Activated T-cell treated with anti-CD3 and anti-CD28 coated beads for 24 hours (primary cell): ENCODE results near the gene ZEB2.

Experiments
- DNase-seq: peaks from one replicate; pipeline ENCODE4 v3.0.0-alpha.2; 2020; ENCODE audit warnings: low read depth

ZEB2 gene

GRCh38 chr2:144528108-144528507 lies 8.2 kb upstream of the ZEB2 start:
- no peak for DNase-seq

- DNase-seq: no peak
Observed at GRCh38 chr2:144526831-144527230, 6.9 kb upstream of the ZEB2 start.

DNA sequence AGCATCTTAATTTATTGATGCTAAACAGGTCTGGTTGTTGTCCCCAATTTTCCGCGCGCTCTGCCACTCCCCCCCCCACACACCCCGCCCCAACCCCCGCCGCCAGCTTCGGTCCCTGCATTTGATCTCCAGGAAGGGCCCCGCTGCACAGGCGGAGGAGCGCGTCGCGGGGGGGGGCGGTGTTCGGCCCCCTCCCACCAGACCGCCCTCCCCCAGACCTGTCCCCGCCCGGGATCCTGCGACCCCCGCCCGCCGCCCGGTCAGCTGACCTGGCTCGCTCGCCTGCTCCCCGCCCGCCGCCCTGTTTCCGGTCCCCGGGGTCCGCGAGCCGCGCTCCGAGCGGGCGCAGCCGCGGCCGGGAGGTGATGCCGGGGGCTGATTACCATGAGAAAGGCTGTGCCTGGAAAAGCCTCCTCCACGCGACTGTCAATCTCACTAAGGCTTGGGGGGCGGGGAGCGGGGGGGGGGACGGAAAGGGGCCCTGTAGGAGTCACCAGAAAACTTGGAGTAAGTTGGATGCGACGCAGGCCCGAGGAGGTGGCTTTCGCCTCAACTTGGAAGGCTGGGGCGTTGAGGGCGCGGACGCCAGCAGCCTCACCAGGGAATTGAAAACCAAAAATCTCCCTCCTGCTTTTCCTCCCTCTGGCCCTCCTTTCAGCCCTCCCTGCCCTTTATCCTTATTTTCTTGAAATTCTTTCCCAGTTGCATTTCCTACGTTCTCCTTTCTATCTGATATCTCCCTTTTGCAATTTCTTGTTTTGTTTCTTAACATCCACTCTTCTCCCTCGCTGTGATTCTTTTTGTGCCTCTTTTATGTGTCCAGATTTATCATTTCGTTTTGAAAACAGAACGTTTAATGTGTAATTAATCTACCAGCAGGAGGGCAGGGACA lies 4.4 kb upstream of the ZEB2 start:
- DNase-seq: no peak

- DNase-seq: no peak
Observed at GRCh38 chr2:144523596-144524117, 3.7 kb upstream of the ZEB2 start.

GRCh38 chr2:144522897-144523595 lies 3.1 kb upstream of the ZEB2 start:
- no peak for DNase-seq

GRCh38 chr2:144522176-144522896 lies 2.4 kb upstream of the ZEB2 start:
- DNase-seq: no peak

GRCh38 chr2:144521686-144522085 lies 1.8 kb upstream of the ZEB2 start:
- DNase-seq: no peak

GRCh38 chr2:144520756-144521487 lies 1.0 kb upstream of the ZEB2 start:
- DNase-seq: no peak

DNA sequence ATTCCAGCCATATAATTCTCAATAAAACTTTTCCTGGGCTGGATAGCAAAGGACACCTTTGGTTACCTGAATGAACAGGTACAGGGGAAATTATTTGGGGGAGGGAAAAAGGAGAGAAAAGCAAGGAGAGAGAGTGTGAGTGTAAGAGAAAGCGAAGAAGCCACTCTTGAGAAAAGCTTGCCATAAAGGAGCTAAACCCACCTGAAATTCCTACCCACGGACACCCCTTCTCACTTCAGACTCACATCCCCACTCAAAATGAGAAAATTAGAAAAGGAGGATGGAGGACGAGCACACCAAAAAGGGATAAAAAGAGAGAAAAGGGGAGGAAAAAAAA lies 354 bp downstream of the ZEB2 start:
- DNase-seq: no peak

DNA sequence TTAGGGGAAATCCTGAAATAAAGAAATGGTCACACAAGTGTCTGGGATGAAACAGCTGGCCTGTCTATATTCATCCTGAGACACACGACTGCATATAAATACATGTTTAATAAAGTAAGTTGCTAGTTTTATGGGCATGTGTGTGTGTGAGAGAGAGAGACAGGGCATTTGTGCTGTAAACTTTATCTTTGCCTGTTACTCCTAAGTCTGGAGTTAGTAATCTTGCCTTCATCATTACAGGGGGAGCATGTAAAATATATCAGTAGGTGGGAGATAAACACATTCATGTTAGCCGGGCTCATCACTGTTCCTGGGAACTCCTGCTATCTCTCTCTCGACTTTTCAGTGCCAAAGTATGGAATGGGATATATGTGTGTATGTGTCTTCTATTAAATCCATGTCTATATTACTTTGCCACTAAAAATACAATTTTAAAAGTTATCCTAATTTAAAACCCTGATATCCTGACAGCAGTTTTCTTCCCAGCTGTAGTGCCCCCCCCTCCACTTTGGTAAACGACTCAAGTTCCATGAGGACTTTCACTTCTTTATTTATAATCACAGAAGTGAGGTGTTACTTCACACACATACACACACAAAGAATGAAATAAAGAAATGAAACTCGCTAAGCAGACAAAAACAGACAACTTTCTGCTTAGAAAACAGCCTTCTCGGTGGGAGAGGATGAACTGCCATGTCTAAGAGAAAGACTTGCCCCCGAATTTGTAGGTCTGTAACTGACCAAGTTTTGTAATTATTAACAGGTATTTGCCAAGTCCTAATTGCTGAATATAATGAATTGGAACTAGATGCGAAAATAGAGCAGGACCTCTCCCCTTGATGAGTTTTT lies 947 bp downstream of the ZEB2 start:
- DNase-seq: no peak

DNA sequence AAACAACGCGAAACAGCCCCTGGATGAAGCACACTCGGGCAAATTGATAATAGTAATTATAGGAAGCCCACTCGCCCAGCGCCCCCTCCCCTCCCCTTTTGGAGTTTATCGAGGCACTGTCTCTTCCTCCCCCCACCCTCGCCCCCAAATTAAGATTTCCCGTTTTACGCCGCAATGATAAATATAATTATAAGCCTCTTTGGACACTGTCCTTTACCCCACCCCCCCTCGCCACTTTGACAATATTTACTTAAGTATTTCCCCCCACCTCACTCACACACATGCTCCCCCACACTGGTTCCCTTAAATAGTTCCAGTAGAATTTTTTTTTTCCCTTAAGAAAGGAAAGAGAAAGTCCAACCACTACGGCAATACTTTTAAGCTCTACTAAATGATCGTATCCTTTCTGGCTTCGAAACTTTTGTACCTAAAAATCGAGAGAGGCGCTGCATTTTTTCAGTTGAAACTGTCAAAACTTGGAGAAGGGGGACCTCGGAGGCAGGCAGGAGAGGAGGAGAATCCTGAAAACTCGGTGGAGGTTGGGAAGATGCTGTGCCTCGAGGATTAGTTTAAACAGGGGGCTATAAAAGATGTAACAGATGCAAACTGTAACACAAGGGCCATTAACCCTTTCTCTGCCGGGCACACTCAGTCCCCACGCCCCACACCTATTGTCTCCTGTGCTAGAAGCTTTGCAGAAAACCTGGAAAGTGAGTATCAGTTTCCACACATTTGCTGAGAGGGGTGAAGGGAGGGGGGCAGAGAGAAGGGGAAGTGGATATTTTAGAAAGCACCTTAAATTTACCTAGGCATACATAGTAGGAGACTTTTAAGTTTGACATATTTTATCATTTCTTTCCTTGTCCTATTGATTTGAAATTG lies 1.8 kb downstream of the ZEB2 start:
- DNase-seq: no peak

DNA sequence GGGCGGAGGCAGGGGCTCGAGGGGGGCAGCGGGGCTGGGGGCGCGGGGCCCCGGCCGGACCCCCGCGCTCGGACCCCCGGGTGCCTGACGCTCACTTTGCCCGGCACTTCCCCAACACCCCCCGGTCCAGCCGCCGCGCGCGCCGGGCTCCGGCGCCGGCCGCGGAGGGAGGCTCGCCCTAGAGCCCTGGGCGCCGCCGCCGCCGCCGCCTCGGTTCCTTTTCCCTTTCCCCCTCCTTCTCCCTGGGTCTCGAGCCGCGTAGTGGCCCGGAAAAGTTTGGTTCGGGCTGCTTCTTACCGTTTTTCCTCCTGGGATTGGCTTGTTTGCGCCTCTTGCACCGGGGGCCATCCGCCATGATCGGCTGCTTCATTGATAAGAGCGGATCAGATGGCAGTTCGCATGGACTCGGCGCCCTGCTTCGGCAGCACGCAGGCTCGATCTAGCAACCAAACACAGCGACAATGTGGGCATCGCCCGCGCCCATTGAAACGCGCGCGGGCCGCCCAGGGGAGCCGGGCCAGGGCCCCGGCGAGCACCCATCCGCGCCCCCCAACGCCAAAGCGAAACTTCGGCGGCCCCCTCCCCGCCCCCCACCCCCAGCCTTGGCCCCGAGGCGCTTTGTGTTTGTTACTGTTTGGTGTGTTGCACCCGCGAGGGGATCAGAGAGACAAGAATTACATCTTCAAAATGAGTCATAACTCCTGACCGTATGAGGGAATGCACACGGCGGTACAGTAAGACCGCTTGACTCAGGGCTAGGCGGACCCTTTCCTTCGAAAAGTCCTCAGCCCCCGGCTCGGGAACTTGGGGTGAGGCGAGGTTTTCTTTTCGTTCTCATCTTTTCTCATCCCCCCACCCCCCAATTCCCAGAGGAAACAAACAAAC lies 2.7 kb downstream of the ZEB2 start:
- peak; percentile 40 for DNase-seq

GRCh38 chr2:144516411-144516980 lies 3.4 kb downstream of the ZEB2 start:
- no peak for DNase-seq

- DNase-seq: peak; percentile 11
Observed at GRCh38 chr2:144515696-144516410, 4.1 kb downstream of the ZEB2 start.

DNA sequence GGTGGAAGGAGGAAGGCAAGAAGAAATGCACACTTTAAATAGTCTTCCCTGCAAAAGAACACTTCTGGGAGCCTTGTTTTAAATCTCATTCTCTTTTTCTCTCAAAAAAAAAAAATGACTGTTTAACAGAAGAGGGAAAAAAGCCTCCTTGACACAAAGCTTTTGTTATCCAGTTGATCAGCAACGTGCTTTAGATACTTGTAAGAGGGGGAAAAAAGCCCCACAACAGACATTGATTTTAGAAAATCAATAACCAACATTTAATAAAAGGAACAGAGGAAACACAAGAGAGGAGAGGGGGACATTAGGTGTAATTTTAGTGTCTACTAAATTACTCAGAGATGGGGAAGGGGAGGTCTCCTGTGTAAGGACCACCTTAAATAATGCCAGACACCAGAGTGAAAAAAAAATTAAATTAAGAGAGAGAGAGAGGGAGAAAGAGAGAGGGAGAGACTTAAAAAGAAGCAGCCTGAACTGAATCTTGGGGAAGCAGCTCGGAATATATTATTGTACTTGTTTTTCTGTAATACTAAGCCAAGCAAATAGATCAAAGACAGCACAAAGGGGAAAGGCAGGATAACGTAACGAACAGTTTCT lies 4.7 kb downstream of the ZEB2 start:
- no peak for DNase-seq

- no peak for DNase-seq
Observed at GRCh38 chr2:144514616-144515091, 5.3 kb downstream of the ZEB2 start.

- DNase-seq: no peak
Observed at GRCh38 chr2:144513388-144514101, 6.4 kb downstream of the ZEB2 start.
